C4-2B (cell line): ENCODE results near the gene PPT2.

ENCODE experiments used
- ZFX ChIP-seq: fragments of 450-650 bp; IDR thresholded peaks from 2 replicates; pipeline ENCODE4 v1.6.1; 2017
- TF ChIP-seq, protein P1 (sequence below): fragments of 450-650 bp; conservative IDR thresholded peaks from 2 replicates; pipeline ENCODE4 v1.5.1; 2017; ENCODE audit warnings: mild to moderate bottlenecking

DNA sequence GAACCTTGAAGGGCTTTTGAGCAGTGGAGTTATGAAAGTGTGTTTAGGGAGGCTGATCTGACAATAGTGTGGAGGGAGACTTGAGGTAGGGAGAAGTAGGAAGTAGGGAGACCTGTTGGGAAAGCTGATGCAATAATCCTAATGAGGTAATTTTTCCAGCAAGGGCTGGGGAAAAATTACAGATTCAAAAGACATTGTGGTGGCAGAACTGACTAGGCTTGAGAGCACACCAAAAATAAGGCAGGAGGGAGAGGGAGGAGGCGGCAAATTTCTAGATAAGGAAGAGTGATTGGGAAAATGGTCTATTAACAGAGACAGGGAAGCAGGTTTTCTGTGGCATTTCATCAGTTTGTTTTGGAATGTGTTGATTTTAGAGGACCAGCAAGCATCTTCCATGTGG lies 7.7 kb upstream of the PPT2 start:
- TF ChIP-seq, protein P1, sequence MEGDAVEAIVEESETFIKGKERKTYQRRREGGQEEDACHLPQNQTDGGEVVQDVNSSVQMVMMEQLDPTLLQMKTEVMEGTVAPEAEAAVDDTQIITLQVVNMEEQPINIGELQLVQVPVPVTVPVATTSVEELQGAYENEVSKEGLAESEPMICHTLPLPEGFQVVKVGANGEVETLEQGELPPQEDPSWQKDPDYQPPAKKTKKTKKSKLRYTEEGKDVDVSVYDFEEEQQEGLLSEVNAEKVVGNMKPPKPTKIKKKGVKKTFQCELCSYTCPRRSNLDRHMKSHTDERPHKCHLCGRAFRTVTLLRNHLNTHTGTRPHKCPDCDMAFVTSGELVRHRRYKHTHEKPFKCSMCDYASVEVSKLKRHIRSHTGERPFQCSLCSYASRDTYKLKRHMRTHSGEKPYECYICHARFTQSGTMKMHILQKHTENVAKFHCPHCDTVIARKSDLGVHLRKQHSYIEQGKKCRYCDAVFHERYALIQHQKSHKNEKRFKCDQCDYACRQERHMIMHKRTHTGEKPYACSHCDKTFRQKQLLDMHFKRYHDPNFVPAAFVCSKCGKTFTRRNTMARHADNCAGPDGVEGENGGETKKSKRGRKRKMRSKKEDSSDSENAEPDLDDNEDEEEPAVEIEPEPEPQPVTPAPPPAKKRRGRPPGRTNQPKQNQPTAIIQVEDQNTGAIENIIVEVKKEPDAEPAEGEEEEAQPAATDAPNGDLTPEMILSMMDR, result no peak
- TF ChIP-seq ZFX, result no peak
